Heart left ventricle (tissue), 16 donors: ENCODE measurements around the gene TECPR1. TPM values are rescaled to one million over a fixed set of nuclear protein-coding genes. Genes with fewer than 3 reads are reported as not detected.

ENCODE experiments used
- ATAC-seq, 4 donors: fragments of 200-7000 bp; cut with Tn5 transposase; one replicate each; pipeline ENCODE4 v1.9.1; 2020 to 2022; ENCODE audit warnings: moderate library complexity in 4 of 4, mild to moderate bottlenecking in 3 of 4, moderate number of reproducible peaks in 1 of 4
- DNase-seq, 5 donors: peaks; one replicate each; pipeline ENCODE4 v3.0.0-alpha.2; 2020
- H3K27ac ChIP-seq, 12 donors: fragments of 200-600 bp; sonication (generic) in 4 of 12; one replicate each; pipeline versions ENCODE4 v1.5.0 to v1.8.0; 2016 to 2022; ENCODE audit warnings: mild to moderate bottlenecking in 2 of 12
- H3K27me3 ChIP-seq, 9 donors: fragments of 200-600 bp; sonication (generic) in 2 of 9; one replicate each; pipeline versions ENCODE4 v1.5.1 to v1.8.0; 2016 to 2022; ENCODE audit warnings: mild to moderate bottlenecking in 3 of 9
- H3K36me3 ChIP-seq, 9 donors: fragments of 200-600 bp; sonication (generic) in 2 of 9; one replicate each; pipeline versions ENCODE4 v1.5.0 to v1.8.0; 2018 to 2022; ENCODE audit warnings: mild to moderate bottlenecking in 2 of 9
- H3K4me1 ChIP-seq, 12 donors: fragments of 200-600 bp; sonication (generic) in 4 of 12; one replicate each; pipeline versions ENCODE4 v1.5.0 to v1.8.0; 2016 to 2022; ENCODE audit warnings: mild to moderate bottlenecking in 3 of 12
- H3K4me3 ChIP-seq, 12 donors: fragments of 200-600 bp; sonication (generic) in 4 of 12; one replicate each; pipeline versions ENCODE4 v1.5.0 to v1.8.0; 2017 to 2022; ENCODE audit warnings: mild to moderate bottlenecking in 9 of 12, moderate library complexity in 4 of 12
- H3K9me3 ChIP-seq, 12 donors: fragments of 200-600 bp; sonication (generic) in 4 of 12; one replicate each; pipeline versions ENCODE4 v1.5.0 to v1.8.0; 2016 to 2022; ENCODE audit warnings: mild to moderate bottlenecking in 1 of 12
- CTCF ChIP-seq, 12 donors: fragments of 200-600 bp; sonication (generic) in 4 of 12; IDR thresholded peaks; one replicate each; pipeline versions ENCODE4 v1.5.0 to v1.8.0; 2018 to 2022; ENCODE audit warnings: antibody characterized with exemption in 12 of 12, mild to moderate bottlenecking in 5 of 12
- POLR2A ChIP-seq, 2 donors: fragments of 450-650 bp; IDR thresholded peaks; one replicate each; pipeline ENCODE4 v1.6.1; 2017; ENCODE audit warnings: antibody characterized with exemption in 2 of 2, mild to moderate bottlenecking in 2 of 2, moderate library complexity in 2 of 2
- WGBS, 4 donors: extraction: QIAGEN DNeasy Blood & Tissue Kit in 2 of 4; methylation state at CpG; one replicate each; pipeline versions ENCODE4 v1.1.5 to v1.1.7; 2013 to 2018; 5-methylcytosine and 5-hydroxymethylcytosine counted together
- intact Hi-C, 10 donors: fragments of 100-400 bp; cut with DNase I; formaldehyde crosslinking; loops; one replicate each; pipeline versions ENCODE4 v1.11.1 to v1.14.2; 2022
- polyA plus RNA-seq, 2 donors: library from polyadenylated mRNA; stranded (reverse); fragments of 200-250 nt; gene quantifications; one replicate each; pipeline ENCODE4 v1.2.3, GENCODE V29; 2013
- total RNA-seq, 9 donors: library from RNA; depleted of rRNA in 2 of 9; stranded (reverse); fragments of >200 nt in 2 of 9; fragmentation: NEBNext Ultra II Directional in 3 of 9; extraction: Animal tissue kit (Norgen Biotek cat#: 25700) in 3 of 9; gene quantifications; one replicate each; pipeline versions ENCODE4 v1.1.0 to v1.2.4, GENCODE V29; 2016 to 2023
- donor health status: ischemic (EF 13 %, LVEDD 7.1; RV severe dilation, severe dysfunction).
- donor health status: healthy with polysubstance abuse.
- donor health status: DM: no; HTN: yes; CAD: no.
- donor health status: DM: no; HTN: no; CAD: no.
- donor health status: ischemic (EF 25% LVEDD 6.9; RV normal size, moderate dysfunction).
- donor health status: ischemic (EF 25% LVEDD 5.7; RV mildly dilated, moderate dysfunction).
- donor health status: healthy.
- donor health status: DM: yes; HTN: yes; CAD: no.
- donor health status: ischemic (EF 35%, LVEDD 5.7; RV mildly dilated, moderate dysfunction).
- donor health status: nonischemic (EF 11% LVEDD 7.7; RV severe dilation, severe dysfunction).
- donor health status: DM: yes; HTN: yes; CAD: no.
- donor health status: PGD.
- donor health status: ischemic (EF 29% LVEDD 5.4; RV normal size, mild dysfunction).
- donor health status: nonischemic (EF 23%, LVEDD 6.1; RV moderate dilation, normal function).

The TECPR1 gene
- total and polyA plus RNA-seq, 11 donors, result 10.9 to 33.0 (median 22.7) TPM

GRCh38 chr7:98228801-98229200, 23.2 kb downstream of the TECPR1 start:
- H3K27me3 ChIP-seq, result no peaks in the 10 kb centered on the region
- 90 to 97% (median 93%) methylated on average over 9 to 16 of the region's 16 CpGs for WGBS, 4 donors
- H3K9me3 ChIP-seq, result no peaks in the 10 kb centered on the region
- intact Hi-C loops, result no loop called here
- no peak for ATAC-seq
- TF ChIP-seq POLR2A (IDR thresholded peaks at IDR 0.05), result no peak
- TF ChIP-seq CTCF (IDR thresholded peaks at IDR 0.05), result no peak
- H3K4me3 ChIP-seq, result no peak overlapping the region
- H3K4me1 ChIP-seq, result no peaks in the 10 kb centered on the region
- H3K36me3 ChIP-seq, result peaks cover 0 to 93% (median 51%) of the 10 kb centered on the region in 9 donors
- DNase-seq, result peak in 1 of 5 donors; percentile 33
- no peak overlapping the region for H3K27ac ChIP-seq

GRCh38 chr7:98227939-98228338, 24.1 kb downstream of the TECPR1 start:
- peak in 1 of 5 donors; percentile 62 for DNase-seq

GRCh38 chr7:98225913-98226614, 26.0 kb downstream of the TECPR1 start:
- H3K4me1 ChIP-seq, result no peaks in the 10 kb centered on the region
- H3K4me3 ChIP-seq, result no peak overlapping the region
- H3K27ac ChIP-seq, result no peak overlapping the region
- no peaks in the 10 kb centered on the region for H3K27me3 ChIP-seq
- H3K9me3 ChIP-seq, result no peaks in the 10 kb centered on the region
- 89 to 93% (median 92%) methylated on average over 13 to 16 of the region's 16 CpGs for WGBS, 4 donors
- peaks cover 0 to 92% (median 63%) of the 10 kb centered on the region in 9 donors for H3K36me3 ChIP-seq
- DNase-seq (peak in 1 of 5 donors; percentile 42), ATAC-seq (no peak)
- TF ChIP-seq POLR2A (IDR thresholded peaks at IDR 0.05) (no peak), CTCF (IDR thresholded peaks at IDR 0.05) (no peak)
- intact Hi-C loops, result no loop called here

More at GRCh38 chr7:98227939-98228338, 24.1 kb downstream of the TECPR1 start:
- intact Hi-C loops, result no loop called here
- Histone ChIP-seq H3K36me3 (peaks cover 0 to 89% (median 58%) of the 10 kb centered on the region in 9 donors), H3K4me3 (no peak overlapping the region), H3K4me1 (no peaks in the 10 kb centered on the region), H3K27ac (no peak overlapping the region), H3K27me3 (no peaks in the 10 kb centered on the region), H3K9me3 (no peaks in the 10 kb centered on the region)
- no peak for ATAC-seq
- 81 to 85% (median 84%) methylated on average over 18 of the region's 18 CpGs for WGBS, 4 donors
- TF ChIP-seq POLR2A (IDR thresholded peaks at IDR 0.05), result no peak
- no peak for TF ChIP-seq CTCF (IDR thresholded peaks at IDR 0.05)

- H3K36me3 ChIP-seq, result peaks cover 0 to 93% (median 71%) of the 10 kb centered on the region in 9 donors
- H3K27ac ChIP-seq, result no peak overlapping the region
- ATAC-seq (peak in 1 of 4 donors; percentile 13), DNase-seq (peak in 3 of 5 donors; percentile 12 to 61 (median 19))
- H3K4me1 ChIP-seq, result no peaks in the 10 kb centered on the region
- no peak overlapping the region for H3K4me3 ChIP-seq
- H3K9me3 ChIP-seq, result no peaks in the 10 kb centered on the region
- WGBS, 4 donors, result 92 to 95% (median 94%) methylated on average over 3 to 21 of the region's 21 CpGs
- H3K27me3 ChIP-seq, result no peaks in the 10 kb centered on the region
- intact Hi-C loops, result no loop called here
- TF ChIP-seq CTCF (IDR thresholded peaks at IDR 0.05) (no peak), POLR2A (IDR thresholded peaks at IDR 0.05) (no peak)
Measured at GRCh38 chr7:98224701-98225181, 27.3 kb downstream of the TECPR1 start.
